Hematopoietic multipotent progenitor cell (in vitro differentiated cells): ENCODE results near the gene DMD. TPM values are rescaled to one million over a fixed set of nuclear protein-coding genes. Genes with fewer than 3 reads are reported as not detected.
"Not testable (repeated sequence)": the region's sequence is repeated elsewhere in the genome, so short reads cannot be mapped to it uniquely, and the experiment has no call there.

ENCODE experiments used
- DNase-seq, 3 donors: peaks; one replicate each; pipeline ENCODE4 v3.0.0-alpha.2; 2011 to 2015; ENCODE audit warnings: low read depth in 2 of 3, low spot score in 2 of 3
- total RNA-seq: library from RNA; depleted of rRNA; stranded (reverse); fragments of >200 nt; gene quantifications from one replicate; pipeline ENCODE4 v1.2.3, GENCODE V29; 2012

Gene DMD
- 0.54 TPM for total RNA-seq

DNA sequence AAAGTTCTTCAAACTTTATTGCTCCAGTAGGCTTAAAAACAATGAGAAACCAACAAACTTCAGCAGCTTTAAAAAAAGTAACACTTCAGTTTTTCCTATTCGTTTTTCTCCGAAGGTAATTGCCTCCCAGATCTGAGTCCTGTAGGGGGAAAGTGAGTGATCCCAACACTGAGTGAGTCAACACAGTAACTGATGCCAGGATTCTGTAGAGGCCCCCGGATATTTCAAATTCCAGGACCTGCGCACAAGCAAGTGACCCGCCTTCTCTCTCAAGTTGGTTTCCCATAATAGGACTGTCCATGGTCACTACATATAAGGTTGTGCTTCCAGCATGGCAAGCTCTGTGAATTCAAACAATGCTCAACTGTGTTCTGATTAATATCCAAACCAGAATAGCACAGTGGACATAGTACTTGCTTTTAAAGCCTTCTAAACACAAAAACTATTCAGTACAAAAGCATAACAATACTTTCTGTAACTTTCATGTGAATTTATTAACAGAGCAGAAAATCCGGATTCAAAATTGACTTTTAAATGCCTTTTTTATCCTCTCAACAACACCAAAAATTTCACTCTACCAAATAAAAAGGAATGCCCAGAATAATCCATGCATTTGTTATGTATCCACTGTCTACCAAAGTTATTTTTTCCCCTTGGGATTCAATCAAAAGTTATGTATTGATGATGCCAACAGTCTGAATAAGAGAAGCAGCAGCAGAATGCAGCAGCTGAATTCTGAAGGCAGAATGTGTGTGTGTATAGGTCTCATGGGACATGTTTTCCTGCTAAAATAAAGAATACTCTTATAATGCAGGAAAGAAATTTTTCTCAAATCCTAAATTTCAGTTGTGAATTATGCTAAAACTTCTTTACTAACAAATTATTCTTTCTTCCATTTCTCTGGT is at the start of gene DMD:
Gene DMD (minus strand): TSS at position 194 of the 905 bp plus-strand sequence. CDS start 237 bp downstream, outside the sequence.
- DNase-seq: no peak

- no peak for DNase-seq
These were observed 41.0 kb upstream of the DMD start for GRCh38 chrX:33252306-33252825.

DNA sequence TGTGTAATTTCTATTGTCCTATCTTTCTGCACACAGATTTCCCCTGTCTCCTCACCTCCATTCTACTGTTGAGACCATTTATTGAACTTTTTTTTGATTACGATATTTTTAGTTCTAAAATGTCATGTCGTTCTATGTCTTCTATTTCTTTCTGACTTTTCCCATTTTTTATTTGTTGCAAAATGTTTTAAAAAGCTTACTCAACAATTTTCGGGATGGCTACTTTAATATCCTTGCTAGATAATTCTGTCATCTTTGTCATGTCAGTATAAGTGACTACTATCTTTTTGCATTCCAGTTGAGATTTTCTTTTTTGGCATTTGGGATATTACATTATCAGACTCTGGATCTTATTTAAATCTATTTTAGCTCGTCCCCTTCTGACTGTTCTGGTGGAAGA is 7.5 kb upstream of the DMD start:
- DNase-seq: no peak

- DNase-seq: no peak
These were observed 1.2 kb downstream of the DMD start for GRCh38 chrX:33210156-33210555.

- DNase-seq: no peak
These were observed 4.3 kb downstream of the DMD start for GRCh38 chrX:33207056-33207455.

- DNase-seq: no peak
These were observed 6.0 kb downstream of the DMD start for GRCh38 chrX:33205321-33205720.

DNA sequence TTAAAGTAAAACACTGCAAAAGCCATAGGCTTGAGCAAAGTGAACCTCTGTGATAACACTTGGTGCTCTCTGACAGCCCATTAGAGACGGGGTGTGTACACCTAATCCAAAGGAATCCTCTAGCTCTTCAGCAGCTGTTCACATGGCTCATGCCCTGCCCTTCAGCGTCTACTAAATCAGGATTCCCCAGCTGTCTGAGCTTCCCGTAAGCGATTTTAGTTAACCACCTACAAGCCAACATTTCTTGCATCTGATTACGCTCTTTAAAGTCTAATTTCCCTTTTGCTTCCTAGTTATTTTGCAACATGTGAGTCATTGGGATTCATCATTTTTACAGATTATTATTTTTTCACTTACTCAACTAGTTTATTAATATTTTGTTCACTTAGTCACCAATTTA is 6.5 kb downstream of the DMD start:
- no peak for DNase-seq

- no peak for DNase-seq
These were observed 12.6 kb downstream of the DMD start for GRCh38 chrX:33198561-33199279.

- no peak for DNase-seq
These were observed 15.7 kb downstream of the DMD start for GRCh38 chrX:33195698-33196097.

DNA sequence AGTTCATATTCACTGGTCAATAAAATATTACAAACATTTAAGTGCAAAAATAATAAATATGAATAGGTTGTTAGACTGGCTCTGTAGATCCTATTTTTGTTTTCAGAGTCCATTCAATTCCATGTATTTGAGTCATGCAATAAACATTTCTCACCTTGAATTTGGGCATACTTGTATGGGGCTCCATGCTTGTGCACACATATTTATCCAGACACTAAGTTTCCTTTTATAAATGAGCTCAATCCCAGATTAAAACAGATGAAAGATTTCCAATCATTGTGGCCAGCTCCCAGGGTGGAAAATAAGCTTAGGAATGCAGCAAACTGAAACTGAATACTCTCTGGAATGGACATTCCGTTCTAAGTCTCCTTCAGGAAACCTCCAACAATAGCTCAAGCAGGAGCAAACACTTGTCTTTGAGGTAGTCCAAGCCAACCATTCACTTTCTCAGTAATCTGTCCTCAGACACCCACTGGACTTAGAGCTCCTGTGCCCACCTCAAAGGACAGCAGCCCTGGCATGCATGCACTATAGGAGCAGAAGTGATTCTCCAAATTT is 16.4 kb downstream of the DMD start:
- DNase-seq: no peak

DNA sequence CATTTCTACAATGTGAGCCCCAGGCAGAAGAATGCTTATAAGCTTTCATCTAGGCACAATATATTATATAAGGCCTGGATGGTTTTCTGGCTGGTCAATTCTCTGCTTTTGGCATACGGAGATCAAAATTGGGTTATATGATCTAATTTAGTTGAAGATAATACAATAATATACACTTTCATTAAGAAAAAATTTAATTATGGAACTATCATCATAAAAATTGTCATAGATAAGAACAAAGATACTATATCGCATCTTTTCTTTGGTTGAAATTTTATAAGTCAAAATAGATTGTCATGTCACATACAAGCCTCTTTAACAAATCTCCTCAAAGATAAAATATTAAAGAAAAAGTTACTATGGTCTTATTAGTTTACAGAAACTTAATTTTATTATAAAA is 17.1 kb downstream of the DMD start:
- DNase-seq: no peak

DNA sequence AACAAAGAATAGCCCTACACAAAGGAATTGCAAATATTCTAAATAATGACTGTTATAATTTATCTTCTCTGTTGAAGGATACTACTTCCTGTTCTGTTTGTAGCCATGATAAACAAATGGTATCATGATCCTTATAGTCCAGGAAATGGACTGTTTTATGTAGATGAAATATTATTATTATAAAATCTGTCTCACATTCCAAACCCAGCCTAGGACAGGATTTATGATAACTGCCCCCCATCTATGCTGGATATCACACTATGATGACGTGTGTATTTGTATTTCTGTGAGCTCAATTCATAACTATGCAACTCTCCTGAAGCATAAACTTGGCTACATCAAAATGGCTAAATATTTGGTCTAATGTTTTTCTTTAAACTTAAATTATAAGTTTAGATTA is 21.3 kb downstream of the DMD start:
- DNase-seq: no peak

GRCh38 chrX:33188881-33189280 is 22.5 kb downstream of the DMD start:
- no peak for DNase-seq

DNA sequence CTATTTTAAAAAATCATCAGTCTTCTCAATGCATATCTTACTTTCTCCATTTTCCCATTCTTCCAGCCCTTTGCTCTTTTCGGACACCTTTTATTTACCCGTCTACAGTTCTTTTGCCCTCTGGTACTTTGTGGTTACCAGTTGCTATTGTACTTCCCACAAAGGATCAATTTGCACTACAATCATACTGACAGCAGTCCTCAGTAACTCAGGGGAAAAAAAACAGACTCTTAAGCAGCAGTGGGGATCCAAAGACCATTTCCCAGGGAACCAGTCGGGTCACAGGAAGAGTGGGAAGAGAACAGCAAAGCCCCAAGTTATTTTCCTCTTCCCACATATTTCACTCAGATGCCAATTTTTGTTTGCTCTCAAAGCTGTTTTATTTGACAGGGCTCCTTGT is 23.1 kb downstream of the DMD start:
- DNase-seq: no peak

DNA sequence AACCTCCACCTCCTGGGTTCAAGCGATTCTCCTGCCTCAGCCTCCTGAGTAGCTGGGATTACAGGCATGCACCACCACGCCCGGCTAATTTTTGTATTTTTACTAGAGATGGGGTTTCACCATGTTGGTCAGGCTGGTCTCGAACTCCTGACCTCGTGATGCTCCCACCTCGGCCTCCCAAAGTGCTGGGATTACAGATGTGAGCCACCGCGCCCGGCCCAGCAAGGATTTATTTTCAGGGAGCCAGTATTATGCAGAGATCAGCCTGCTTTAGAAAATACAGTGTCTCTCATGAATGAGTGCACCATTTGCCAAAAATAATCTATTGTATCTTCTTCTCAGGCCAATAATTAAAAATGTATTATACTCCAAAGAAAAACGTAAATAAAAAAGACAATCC is 26.5 kb downstream of the DMD start:
- not testable (repeated sequence) for DNase-seq

DNA sequence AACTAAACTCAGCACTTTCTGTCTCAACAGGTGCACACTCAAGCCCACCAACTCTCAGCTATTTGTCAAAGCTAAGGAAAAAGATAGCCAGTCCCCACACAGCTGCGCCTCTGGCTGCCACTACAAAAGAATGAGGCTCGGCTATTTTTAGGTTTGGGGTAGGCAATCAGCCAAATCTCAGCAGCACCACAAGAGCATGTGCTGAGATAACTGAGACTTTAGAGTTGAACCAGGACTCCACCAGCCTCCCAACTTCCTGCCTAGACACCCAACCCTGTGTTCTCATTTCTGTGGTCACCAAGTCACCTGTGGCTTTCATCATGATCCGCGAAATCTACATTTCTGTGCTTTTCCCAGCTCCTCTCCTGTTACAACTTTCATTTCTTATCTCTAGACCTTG is 28.0 kb downstream of the DMD start:
- DNase-seq: no peak

GRCh38 chrX:33178690-33179089 is 32.7 kb downstream of the DMD start:
- no peak for DNase-seq

GRCh38 chrX:33178218-33178617 is 33.1 kb downstream of the DMD start:
- DNase-seq: no peak

DNA sequence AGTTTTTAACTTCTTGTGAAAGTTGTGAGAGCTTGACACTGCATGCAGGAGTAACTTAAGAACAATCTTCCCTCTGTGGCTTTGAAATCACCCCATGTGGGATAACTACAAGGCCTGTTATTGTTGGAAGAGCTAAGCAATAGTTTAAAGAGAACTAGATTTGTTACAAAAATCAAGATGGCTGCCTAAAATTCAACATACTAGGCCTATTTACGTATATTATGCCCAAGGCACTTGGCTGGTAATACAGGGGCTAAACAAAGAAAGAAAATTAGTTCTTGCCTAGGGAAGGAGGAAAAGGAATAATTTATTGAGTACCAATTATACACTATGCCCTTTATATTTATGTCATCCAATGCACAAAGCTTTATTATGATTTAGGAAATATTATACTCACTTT is 36.1 kb downstream of the DMD start:
- no peak for DNase-seq

- DNase-seq: no peak
These were observed 40.3 kb downstream of the DMD start for GRCh38 chrX:33171041-33171440.

- no peak for DNase-seq
These were observed 49.5 kb downstream of the DMD start for GRCh38 chrX:33161829-33162228.
